SK-MEL-5 (cell line): ENCODE measurements around the gene LIN7A. TPM values are rescaled to one million over a fixed set of nuclear protein-coding genes. Genes with fewer than 3 reads are reported as not detected.
"Not testable (repeated sequence)": the region's sequence is repeated elsewhere in the genome, so short reads cannot be mapped to it uniquely, and the experiment has no call there.

Source experiments
- DNase-seq: peaks from one replicate; pipeline ENCODE4 v3.0.0-alpha.2; 2016; ENCODE audit warnings: low read depth, low spot score
- in situ Hi-C: cut with HindIII; loops from 2 replicates; pipeline ENCODE4 v1.10.0; 2016; ENCODE audit warnings: low sequenced_read_pairs, high pct_unique_total_duplicates, low pct_unique_long_range_greater_than_20kb
- total RNA-seq: library from RNA; depleted of rRNA; stranded (reverse); fragments of >200 nt; shearing (Covaris generic); gene quantifications from 2 replicates; pipeline ENCODE4 v1.2.3, GENCODE V29; 2014

LIN7A gene
- total RNA-seq, 1 experiment from 2014 or later: 0.26 TPM

DNA sequence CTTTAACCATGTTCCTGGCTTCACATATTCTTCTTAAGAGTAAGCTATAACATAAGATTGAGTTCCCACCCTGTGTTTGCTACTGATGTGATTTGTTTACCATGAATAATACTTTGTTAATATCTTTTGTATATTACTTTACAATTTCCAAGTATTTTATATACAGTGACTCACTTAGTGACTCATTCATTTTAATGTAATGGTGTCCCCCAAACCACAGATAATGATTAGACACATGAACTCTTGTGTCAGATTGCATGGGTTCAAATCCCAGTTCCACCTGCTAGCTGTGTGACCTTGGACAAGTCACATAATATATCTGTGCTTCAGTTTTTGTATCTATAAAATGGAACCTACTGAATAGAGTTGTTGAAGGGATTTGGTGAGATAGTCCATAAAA, 144.9 kb downstream of the LIN7A start:
- in situ Hi-C loops: no loop called here
- no peak for DNase-seq

DNA sequence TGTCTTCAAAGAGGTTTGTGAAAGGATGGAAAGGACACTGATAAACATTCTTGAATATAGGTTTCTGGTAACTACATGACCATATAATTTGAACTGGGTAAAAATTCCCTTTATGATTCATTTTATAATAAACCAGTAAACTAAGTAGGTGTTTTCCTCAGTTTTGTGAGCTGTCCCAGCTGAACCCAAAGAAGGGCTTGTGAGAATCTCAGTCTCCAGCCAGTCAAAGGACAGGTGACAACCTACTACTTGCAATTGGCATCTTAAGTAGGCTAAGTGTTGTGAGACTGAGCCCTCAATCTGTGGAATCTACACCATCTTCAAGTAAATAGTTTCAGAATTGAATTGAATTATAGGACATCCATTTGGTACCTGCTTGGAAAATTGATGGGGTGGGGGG, 145.9 kb downstream of the LIN7A start:
- in situ Hi-C loops: no loop called here
- no peak for DNase-seq

- in situ Hi-C loops, DNase-seq: not testable (repeated sequence)
Measured at GRCh38 chr12:80788407-80788806, 149.3 kb downstream of the LIN7A start.

- DNase-seq, in situ Hi-C loops: not testable (repeated sequence)
Measured at GRCh38 chr12:80782963-80783470, 154.7 kb downstream of the LIN7A start.

GRCh38 chr12:80781313-80781712, 156.4 kb downstream of the LIN7A start:
- in situ Hi-C loops: no loop called here
- DNase-seq: no peak

DNA sequence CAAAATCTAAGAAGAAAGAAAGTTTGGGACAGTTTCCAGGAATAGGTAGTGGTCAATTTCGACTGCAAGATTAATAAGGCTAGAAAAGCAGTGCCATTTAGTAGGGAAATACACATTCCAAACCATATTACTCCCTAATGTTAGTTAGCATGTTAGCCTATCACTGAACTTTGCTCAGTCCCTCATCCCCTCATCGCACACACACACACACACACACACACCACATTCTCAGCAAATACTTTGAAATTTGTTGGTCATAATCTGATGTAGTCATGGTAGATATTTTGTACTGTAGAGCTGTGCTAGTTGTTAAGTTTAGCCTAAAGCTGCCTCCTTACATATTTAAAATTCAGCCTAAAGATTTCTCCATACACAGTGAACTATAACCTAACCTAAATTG, 157.0 kb downstream of the LIN7A start:
- in situ Hi-C loops: no loop called here
- DNase-seq: no peak

DNA sequence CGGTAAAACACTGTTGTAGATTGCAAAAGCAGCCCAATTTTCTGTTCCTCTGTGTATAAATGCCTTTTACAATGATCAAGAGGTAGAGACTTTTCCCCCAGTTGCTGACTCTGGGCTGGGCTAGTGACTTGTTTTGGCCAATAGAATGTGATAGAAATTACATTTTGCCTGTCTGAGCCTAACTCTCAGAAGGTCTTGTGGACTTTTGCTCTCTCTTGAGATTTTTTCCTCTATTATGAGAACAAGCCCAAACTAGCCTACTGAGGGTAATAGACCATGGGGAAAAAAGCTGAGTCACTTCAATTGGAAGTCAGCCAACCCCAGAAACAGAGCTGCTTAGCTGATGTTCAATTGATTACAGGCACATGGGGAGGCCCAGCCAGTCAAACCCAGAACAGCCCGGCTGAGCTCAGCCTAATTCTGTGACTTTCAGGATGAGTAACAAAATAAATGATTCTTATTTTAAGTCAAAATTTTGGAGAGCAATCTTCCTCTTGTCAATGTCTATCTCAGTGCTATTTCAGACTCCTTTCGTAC, 159.7 kb downstream of the LIN7A start:
- in situ Hi-C loops: no loop called here
- peak; percentile 38 for DNase-seq

DNA sequence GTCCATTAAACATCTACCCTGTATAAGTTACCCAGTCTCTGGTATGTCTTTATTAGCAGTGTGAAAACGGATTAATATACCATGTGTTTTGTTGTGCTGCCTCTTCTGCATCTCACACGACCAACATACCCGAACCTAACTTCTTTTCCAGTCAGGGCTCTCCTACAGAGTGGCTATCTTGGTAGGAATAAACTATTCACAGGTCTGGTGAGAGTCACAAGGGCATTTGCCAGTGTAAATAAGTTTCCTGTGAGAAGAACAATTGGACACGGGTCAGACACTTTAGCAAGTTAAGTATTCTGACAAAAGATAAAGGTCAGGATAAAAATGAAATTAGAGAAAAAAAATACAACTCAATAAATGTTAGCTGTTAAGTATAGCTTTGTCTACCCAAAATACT, 160.1 kb downstream of the LIN7A start:
- DNase-seq: no peak
- in situ Hi-C loops: no loop called here

GRCh38 chr12:80776706-80777105, 161.0 kb downstream of the LIN7A start:
- in situ Hi-C loops: no loop called here
- no peak for DNase-seq

GRCh38 chr12:80770958-80771357, 166.8 kb downstream of the LIN7A start:
- in situ Hi-C loops: no loop called here
- no peak for DNase-seq

GRCh38 chr12:80769553-80770140, 168.1 kb downstream of the LIN7A start:
- DNase-seq: no peak

DNA sequence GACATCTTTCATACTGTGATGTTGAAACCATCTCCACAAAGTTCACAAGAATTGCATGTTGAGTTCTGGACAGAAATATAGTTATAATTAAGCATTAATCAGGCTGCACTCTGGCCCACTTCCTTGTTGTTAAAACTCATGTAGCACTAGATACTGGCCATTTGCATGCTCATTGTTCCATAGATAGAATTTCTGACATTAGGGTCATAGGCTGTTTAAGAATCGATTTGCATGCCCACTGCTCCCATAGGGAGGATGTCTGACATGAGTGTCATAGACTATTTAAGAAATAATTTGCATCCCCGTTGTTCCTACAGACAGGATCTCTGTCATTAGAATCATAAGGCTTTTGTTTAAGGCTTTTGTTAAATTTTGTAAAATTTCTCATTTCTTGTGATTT, 170.8 kb downstream of the LIN7A start:
- in situ Hi-C loops: no loop called here
- no peak for DNase-seq

More at GRCh38 chr12:80769553-80770140, 168.1 kb downstream of the LIN7A start:
- in situ Hi-C loops: no loop called here

GRCh38 chr12:80766210-80766609, 171.5 kb downstream of the LIN7A start:
- in situ Hi-C loops: no loop called here
- no peak for DNase-seq

GRCh38 chr12:80763874-80764273, 173.9 kb downstream of the LIN7A start:
- DNase-seq: peak; percentile 65
- in situ Hi-C loops: no loop called here

GRCh38 chr12:80761838-80762237, 175.9 kb downstream of the LIN7A start:
- DNase-seq: no peak
- in situ Hi-C loops: no loop called here

DNA sequence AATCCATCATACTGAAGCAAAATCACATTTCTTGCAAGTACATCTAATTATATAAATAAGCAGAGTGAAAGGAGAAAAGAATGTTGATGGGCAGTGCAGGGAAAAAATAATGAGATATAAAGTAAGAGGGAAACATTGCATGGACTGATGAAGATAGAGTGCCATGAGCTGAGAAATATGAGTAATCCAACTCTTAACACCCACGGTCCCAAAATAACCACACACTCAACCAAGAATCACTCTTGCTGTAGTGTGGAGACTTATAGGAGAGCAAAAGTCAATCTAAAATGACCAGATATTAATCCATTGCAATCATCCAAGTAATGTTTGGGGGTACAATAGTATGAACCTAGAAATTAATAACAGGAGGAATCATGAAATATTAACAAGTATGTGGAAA, 180.9 kb downstream of the LIN7A start:
- DNase-seq: no peak
- in situ Hi-C loops: no loop called here

GRCh38 chr12:80754274-80754673, 183.5 kb downstream of the LIN7A start:
- no peak for DNase-seq
- in situ Hi-C loops: no loop called here

DNA sequence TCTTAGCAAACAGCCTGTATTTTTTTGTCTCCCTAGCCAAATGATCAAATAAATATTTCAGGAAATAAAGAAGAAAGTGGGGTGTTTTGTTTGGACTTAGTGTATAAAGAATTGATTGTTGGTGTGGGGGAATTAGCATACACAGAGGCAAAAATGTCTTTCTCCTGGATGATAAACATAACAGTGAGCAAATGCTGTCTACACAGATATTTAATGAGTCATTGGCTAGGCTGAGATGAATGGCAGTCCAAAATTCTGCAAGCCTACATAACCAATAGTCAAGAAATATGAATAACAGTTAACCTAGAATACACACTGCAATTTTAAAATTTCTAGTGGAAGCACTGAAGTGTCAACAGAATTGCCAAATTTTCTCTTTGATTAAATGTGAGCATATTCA, 185.3 kb downstream of the LIN7A start:
- in situ Hi-C loops: no loop called here
- DNase-seq: no peak

GRCh38 chr12:80749456-80749855, 188.3 kb downstream of the LIN7A start:
- in situ Hi-C loops: no loop called here
- no peak for DNase-seq
